NCI-H187 (cell line): Measurements from ENCODE around the gene SYT1.

Experiments
- DNase-seq, 2 experiments: peaks; one replicate each; lab custom pipeline; 2025; lab: John Stamatoyannopoulos, UW

SYT1 gene

DNA sequence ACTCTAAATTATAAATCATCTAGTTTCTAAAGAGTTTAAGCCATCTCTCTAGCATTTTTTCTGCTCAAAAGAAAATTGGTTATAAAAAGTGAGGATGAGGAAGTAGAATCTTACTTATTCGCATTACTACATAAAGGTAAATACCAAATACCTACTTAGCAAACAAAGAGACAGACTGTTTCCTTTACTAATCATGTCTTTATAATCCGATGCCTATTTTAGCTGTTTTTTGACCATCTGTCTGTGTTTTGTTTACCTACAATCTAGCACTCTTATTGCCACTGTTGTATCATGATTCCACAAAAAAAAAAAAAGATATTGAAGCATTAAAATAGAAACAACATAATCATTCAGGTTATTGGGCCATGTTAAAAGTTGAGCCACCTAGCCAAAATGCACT lies 430.0 kb downstream of the SYT1 start:
- no peak for DNase-seq

DNA sequence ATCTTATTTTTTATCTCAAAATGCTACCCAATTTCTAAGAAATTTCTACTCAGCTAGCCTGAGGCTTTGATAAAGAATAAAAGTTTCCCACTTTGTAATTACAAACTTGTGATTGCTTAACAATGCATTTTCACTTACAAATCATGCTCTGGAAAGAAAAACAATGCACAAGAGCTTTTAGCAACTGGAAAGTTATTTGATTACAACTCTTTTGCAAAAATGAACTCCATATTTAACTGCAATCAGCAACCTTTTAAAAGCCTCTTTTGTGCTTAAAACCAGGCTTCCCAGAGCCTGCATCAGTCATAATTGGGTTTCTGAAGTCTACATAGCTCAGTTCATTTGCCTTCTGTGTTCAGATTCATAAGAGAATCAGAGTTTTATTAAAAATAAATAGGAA lies 431.0 kb downstream of the SYT1 start:
- DNase-seq = no peak

DNA sequence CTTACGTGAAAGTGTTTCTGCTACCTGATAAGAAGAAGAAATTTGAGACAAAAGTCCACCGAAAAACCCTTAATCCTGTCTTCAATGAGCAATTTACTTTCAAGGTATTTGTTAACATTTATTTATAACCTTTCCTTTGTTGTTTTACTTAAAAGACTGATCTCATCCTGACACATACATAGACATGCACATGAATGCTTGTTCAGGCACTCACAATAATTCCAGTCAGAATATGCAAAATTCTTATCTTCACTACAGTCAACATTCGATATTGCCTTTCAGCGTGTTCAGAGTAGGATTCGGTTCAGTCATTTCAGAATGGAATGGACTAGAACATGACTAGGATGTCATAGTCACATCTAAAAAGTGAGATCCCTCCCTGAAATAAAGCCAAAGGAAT lies 431.6 kb downstream of the SYT1 start:
- DNase-seq = no peak

DNA sequence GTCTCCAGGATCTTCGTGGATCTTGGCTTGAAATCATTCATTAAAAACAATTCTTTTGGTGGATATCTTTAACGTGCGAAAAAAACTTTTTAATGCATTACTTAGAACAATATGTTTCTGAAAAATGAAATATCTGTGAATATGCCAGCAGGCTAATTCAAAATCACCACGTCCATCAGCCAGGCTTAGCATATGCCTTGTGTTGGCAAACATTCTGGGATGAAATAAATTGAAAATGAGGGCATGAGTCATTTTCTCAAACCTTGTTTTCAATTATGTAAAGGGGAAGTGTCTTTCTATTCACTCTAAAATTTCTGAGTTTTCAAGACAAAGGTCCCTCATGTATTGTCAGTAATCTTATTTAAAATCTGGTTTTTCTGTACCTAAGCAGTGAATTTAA lies 432.3 kb downstream of the SYT1 start:
- no peak for DNase-seq

DNA sequence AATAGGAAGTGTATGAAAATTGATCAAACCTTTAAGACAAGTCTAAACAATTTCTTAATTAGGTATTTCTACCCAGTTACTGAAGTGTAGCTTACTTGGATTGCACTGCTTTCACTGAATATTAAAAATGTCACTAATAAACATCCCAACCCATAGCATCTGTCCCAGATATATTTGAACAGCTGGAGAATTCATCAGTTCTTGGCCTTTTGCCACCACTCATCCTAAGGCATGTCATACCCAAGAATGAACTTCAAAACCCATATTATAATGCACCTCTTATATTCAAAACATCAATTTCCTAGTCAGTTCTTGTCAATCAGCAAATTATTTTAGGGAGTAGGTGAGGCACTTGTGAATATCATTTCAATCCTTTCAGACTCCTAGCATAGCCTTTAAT lies 433.9 kb downstream of the SYT1 start:
- no peak for DNase-seq

DNA sequence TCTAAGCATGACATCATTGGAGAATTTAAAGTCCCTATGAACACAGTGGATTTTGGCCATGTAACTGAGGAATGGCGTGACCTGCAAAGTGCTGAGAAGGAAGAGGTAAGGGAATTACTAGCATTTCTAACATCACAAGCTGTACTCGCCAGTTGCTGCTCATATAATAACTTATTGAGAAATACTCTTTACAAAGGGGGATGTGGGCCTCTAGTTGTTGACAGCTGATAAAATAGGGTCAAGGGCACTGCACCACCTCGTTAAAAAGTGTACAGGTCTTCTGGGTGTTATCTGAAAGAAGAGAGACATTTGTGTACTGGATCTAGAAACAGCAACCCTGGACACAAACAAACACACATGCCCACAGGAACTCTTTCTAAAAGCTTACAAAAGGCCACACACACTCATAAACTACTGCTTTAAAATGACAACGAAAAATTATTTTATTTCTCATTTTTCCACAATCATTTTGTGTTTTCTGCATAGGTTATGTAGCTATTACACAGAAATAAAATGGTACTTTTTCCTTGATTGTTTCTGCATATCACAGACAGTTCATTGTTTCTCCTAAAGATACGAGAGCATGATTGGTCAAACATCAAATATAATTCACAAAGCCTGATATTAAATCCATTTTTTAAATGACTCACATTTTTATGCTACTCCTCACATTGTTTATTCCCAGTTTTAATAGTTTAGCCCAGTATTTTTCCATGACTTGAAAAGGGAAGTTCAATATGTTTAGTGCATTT lies 435.0 kb downstream of the SYT1 start:
- no peak for DNase-seq

DNA sequence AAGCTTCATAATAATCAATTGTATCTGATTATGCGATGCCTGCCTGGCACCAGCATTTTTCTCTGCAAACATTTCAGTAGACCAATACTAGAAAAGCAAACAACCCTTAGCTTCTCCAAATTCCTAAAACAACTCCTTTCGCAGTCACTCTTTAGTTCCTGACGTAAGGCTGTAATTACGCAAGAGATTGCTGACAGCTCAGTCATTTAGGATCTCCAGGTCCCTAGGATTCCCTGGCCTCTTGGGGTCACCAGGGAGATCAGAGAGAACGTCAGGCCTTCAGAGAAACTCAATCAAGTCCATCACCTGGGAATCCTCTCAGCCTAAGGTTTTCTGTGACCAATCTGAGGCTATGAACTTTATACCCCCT lies 435.6 kb downstream of the SYT1 start:
- DNase-seq = no peak

DNA sequence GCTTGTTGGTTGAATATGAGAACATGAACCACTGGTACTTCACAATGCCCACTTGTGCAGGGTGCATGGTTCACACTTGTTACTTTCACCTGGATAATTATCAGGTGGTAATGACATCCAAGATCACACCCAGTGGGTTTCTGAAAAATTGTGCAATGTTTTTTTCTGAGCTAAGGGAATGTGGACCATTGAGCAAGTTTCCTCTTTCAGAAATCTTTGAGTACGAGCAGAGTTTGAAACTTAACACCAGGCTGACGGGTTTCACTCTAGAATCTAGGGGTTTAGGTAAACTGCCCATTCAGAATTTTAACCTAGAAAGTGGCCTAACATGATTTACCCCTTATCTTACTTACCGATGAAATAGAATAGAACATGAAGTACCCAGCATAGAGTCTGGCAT lies 436.6 kb downstream of the SYT1 start:
- DNase-seq = no peak

DNA sequence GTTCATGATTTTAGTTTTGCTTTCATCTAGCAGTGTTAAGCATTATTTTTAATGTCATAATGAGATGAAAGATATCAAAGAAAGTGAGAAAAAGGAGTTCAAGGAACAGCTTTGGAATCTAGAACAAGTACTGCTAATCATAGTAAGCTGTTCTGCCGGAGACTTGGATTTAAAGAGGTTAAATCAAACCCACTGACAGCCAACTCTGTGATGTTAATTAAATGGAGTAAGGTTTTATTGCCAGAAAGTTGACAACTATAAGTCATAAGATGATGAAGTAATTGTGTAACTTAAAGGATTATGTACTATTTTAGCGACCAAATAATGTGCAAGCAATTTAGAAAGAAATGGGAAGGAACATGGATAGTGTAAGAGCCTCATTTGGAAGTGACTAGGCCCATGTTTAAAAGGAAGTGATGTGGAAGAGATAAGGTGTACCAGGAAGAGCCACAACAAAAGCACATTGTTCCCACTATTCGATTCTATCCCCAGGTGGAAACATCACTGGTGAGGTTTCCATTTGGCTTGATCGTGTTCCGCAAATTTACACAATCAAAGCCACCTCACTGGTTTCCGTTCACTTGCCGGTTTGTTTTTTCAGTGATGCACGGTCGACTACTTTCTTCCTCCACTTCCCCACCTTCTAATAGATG lies 437.7 kb downstream of the SYT1 start:
- no peak for DNase-seq

DNA sequence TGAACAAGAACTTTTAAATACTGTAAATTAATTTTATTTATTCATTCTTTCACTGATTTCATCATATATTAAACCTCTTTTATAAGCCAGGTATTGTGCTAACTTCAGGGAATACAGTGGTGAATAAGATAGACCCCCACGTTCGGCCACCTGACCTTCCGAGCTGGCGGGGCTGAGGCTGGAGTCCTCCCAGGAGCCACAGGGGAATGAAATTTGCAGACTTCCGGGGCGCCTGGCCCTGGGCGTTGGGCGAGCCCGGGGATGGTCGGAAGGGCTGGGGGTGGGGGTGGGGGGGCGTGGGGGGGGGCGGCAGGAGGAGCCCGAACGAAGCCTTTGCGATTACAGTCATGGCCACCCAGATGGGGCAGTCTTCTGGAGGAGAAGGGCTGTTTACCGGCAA lies 442.8 kb downstream of the SYT1 start:
- no peak for DNase-seq

DNA sequence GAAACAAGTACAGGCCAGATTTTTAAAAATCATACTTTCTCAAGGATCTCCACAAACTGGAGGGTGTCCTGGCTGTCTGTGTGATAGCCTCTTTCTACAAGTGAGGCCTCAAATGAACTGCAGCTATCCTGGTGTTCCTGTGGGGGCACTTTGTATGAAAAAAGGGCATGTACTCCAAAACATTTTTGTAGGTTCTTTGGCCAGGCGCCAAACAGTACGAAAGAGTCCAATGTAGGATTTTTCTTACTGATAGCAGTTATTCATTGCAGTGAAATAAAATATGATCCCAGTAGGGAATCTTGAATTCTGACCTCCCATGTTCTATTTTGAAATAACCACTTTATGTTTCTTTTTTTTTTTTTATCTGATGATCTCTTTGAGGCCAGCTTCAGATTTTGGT lies 444.5 kb downstream of the SYT1 start:
- no peak for DNase-seq

DNA sequence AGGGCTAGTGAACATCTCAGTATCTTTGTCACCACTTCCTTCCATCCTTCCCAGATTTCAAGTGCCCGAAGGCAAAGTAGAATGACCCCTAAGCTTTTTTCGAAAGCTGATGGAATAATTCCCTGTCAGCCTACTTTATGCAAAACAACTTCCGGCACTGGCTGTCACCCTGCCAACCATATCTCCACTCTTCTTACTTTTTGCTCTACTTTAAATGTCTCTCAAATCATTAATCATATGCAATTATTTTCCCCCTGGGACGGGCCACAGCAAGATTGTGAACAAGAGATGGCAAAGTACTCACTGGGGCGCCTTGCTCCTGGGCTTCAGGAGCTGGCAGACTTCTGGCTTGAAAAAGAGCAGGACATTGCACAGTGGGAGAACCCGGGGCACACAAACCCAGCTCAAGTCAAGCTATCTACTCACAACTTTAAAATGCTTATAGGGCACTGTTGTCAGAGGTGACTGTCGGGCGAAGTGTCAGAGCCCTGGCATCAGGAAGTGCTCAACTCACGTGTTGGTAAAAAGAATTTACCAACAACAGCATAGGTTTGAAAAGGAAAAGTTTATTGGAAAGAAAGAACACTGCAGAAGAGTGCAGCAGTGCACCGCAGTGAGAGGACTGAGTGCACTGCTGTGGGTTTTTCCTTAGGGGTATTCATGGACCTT lies 452.7 kb downstream of the SYT1 start:
- no peak for DNase-seq

DNA sequence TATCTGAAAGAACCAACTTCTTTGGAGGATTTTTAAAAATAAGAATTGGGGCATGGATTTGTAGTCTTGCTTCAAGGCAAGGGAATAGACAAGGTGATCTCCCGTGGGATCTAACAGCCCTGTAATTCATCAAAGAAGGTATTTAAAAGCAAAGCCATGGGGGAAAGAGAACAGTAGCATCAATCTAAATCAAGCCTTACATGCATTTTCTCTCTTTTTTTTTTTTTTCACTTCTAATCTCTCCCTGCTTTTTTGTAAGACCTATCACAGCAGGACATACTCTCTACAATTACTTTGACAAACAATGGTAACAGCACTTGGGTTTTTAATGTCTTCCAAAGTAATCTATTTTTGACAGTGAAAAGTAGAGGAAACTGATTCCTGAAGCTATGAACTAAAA lies 458.3 kb downstream of the SYT1 start:
- peak; percentile 25 to 32 for DNase-seq

DNA sequence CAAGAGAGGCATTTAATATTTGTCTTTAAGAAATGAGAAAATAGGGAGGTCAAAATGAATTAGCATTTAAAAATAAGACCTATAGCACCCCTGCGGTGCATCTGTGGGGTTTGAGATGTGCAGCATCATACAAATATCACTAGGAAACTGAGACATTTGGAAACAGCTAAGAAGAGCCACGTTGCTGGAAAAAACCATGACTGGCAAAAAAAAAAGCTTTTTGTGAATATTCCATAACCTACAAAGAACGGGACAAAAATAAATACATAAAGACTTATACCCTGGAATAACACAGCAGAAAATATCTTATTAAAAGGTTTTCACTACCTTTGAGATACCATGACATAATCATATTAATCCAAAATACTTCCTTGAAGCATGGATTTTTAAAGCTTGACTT lies 460.0 kb downstream of the SYT1 start:
- no peak for DNase-seq

DNA sequence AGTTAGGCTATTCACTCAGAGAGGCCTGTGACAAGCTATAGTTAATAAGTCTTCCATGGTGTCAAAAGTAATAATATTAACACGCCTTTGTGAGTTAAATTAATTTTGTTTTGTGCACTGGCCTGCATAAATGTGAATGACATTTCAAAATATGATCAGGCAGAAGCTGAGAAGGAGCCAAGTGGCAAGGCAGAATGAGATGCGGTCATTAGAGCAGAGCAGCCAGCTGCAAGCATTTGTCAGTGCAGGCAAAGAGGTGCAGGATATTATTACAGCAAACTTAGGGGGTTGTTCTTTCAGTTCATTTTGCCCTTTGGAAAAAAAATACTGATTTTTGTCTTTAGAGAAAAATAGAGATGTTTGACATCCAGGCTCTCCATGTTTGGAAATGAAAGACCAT lies 461.6 kb downstream of the SYT1 start:
- peak in 1 of 2 experiments; percentile 46 for DNase-seq

DNA sequence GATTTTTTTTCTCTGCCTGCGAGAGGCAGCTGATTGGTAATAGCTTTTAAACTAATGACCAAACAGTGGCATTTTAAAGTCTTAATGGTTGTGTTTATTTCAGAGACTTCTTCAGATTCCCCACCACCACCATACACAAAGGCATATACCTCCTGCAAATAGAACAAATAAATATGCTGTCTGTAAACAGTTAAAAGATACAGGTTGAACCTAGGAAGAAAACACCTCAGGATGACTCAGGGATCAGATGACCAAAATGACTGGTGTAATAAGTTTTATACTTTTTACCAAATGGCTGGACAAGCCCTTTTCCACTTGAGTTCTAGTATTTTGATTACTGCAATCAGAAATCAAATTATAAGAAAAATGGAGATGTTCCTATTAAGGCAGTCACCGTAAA lies 462.1 kb downstream of the SYT1 start:
- DNase-seq = no peak

DNA sequence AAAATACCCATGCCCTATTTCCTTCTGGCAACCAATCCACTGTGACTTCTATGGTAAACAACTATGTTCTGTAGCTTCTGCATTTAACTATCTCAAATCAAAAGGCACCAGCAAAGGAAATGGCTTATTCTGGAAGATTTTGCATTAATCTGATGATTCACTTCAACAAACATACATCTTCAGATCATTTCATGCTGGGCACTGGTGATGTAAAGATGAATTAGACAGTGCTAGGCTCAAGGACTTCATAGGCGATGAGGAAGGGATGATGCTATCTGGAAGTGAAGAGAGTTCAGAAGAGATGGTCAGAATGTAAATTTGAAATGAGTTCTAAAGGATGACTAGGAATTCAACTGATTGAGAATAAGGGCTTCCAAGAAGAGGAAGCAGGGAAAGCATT lies 462.9 kb downstream of the SYT1 start:
- no peak for DNase-seq

DNA sequence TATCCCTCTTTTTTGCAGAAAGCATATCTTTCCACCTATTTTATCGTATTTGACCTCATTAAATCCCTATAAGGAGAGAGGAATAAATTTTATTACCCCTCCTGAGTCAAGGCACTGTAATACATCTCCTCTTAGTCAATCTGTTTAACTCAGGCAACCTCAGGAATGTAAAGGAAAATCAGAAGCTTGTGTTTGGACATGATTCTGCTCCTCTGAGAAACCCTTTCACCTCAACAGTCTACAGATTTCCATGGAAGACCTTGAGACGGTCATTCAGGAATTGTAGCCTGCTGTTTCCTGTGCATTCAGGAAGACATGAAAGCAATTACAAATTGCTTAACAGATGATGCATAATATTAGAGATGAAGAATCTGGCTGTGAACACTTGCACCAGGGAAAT lies 465.4 kb downstream of the SYT1 start:
- no peak for DNase-seq

DNA sequence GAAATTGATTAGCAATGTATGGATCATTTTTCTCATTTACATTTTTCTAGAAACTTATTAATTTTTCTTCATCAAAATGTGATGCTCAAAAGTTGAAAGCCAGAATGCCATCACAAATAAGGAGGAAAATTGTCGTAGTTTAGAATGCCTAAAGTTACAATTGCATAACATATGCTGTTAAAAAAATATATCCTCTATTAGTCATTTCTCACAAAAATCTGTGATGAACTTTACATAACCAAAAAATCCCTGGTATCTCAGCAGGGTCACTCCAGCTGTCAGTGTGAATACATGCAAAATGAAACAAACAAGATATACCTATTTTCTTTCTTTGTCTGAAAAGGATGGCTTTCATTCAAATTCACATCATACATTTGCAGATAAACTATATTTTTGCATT lies 467.3 kb downstream of the SYT1 start:
- DNase-seq = no peak

DNA sequence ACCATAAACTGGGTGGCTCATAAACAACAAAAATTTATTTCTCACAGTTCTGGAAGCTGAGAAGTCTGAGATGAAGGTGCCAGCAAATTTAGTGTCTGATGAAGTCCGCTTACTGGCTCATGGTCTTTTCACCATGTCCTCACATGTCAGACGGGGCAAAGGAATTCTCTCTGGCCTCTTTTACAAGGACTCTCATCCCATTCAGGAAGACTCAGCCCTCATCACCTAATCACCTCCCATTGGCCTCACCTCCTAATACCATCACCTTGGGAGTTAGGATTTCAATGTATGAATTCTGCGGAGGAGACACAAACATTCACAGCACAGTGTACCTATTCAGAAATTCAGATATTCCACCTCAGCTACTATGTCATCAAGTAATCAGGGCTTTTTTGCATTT lies 468.6 kb downstream of the SYT1 start:
- DNase-seq = no peak

DNA sequence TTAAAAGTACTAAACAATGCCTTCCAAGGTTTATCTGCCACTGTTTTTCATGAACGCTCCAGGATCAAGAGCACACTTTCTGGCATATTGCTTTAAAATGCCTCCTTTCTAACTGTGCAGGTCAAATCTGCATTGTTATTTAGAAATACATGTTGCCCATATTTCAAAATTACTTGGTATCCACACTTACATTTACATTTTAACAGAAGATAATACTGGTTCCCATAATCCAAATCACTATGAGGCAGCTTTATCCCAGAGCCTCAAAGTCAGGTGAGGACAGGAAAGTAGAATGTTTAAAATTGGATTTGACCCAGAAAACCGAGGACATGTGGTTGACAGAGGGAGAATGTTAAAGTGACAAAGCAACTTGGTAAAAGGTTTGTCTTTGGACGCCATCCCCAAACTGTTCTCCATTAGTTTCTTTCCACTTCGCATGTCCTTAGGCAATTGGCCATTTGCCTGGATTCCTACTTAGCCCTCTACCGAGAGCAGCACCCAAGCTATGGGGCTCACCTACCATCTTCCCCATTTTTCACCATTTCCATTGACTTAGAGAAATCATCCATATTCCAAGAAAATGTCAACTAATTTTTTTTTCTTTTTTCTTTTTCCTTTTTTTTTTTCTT lies 473.2 kb downstream of the SYT1 start:
- DNase-seq = no peak

DNA sequence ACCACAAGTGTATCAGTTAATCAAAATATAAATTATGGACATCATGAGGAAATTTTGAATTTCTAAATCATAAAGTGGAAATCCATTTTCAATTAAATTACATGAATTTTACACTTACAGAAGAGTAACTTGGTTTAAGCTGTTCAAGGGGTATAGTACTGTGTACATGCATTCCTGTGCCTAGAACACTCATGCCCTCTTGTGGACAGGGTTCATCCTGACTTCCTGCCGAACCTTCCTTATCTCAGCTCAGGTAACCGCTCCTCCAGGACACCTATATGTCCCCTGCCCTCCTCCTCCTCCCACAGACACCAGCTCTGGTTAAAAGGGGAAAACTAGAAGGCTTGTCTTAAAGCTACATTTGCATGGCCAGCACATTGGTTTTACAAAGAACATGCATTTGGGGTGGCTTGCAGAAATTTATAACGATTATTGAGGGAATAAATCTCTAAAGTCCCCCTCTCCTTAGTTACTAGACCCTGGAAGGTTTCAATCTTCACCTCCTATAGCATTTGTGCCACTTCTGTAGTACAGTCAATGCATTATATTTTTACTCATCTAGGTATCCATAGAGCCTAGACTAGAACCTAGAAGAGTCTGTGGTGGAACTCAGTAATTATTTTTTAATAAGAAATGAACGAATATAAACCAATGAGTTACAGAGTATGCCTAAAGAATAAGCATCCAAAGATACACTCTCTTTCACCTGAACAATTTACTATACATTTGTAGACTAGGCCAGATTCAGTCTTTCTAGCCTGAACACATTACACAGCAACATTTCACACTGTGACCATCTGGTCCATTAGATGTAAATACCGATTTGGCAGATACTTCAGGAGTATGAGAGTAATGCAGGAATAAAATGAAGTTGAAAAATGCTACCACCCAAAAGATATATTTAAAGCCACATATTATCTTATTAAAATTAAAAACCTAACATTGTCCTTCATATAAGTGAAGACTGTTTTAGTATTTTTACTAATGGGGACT lies 480.6 kb downstream of the SYT1 start:
- peak; percentile 15 to 36 for DNase-seq
